Kidney capillary endothelial cell (primary cell): Measurements from ENCODE around the gene LMAN1.
A peak's percentile ranks its signal among the peaks of the same experiment; 100 is the strongest.

Experiments
- DNase-seq: peaks from one replicate; pipeline ENCODE4 v3.0.0-alpha.2; 2018; ENCODE audit warnings: low spot score

Gene LMAN1

GRCh38 chr18:59358712-59359575 lies at the start of gene LMAN1:
Gene LMAN1 (minus strand): TSS chr18:59359265. CDS start chr18:59359244, 21 bp downstream.
- DNase-seq, result peak; percentile 92

DNA sequence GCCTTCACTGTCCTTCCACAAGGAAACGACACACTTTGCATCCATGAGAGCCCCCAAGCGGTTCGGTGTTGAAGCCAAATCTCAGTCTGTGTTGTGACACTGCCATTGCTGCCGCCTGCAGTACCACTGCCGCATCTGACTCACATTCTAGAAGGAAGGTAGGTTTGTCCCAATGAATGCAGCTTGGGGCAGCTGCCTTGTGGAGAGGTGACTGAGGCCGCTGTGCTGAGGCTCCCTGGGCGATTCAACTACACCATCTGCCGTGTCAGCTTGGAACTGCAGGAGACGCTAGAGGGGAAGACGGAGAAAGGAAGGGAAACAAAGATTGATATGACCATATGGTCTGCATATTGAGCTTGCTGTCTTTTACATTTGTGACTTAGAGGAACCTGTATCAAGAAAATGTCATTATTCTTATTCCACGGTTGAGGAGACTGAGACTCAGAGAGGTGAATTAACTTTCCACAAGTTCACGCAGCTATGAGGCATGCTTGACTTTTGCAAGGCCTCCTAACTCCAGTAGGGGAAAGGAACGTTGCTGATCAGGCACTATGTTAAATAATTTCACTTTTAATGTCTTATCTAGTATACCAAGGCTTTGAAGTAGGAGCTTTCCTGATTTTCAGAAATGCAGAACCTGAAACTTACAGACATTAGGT lies 43.5 kb upstream of the LMAN1 start:
- DNase-seq, result peak; percentile 82

GRCh38 chr18:59400407-59400806 lies 41.3 kb upstream of the LMAN1 start:
- no peak for DNase-seq

DNA sequence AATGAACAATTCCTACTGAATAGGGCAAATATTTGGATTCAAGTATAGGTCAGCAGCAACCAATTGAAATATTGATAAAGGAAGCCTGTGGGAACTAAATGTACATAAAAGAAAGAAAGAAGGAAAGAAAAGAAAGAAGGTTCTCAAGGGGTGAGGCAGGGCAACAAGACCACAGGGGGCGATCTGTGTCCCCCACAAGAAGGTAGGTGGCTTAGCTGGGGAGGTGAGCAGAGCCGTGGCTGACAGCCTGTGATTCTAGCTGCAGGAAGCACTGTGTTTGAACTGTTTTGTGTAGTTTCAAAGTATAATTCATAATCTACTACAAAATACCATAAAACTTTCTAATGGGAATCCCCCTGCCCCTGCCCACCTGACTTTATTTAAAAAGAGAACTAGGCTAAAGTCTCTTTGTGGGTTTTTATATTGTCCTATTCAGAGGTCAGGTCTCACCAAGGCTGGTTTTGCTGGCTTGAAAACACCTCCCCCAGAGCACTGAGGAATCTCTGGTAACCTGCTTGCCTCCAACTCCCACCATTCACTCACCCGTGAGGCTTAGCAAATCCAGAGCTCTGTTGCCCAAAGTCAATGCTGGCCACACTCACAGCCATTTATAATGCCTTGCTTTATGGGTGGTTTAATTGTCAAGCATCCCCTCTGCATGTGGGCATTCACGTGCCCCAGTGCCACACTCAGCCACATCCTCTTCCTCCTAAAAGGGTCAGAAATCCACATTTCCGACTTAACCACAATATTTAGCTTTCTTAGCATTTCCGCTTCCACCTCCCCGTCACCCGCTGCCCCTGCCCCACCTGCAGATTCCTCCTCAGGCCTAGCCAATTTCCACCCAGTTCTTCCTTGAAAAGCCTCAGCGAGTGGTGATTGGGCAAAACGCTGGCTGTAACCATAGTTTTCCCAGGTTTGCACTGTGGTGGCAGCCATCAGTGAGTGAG lies 36.4 kb upstream of the LMAN1 start:
- DNase-seq, result no peak

GRCh38 chr18:59393381-59393780 lies 34.3 kb upstream of the LMAN1 start:
- DNase-seq, result no peak

- no peak for DNase-seq
Observed at GRCh38 chr18:59388817-59389216, 29.8 kb upstream of the LMAN1 start.

GRCh38 chr18:59387687-59388565 lies 28.9 kb upstream of the LMAN1 start:
- no peak for DNase-seq

GRCh38 chr18:59386909-59387686 lies 28.0 kb upstream of the LMAN1 start:
- DNase-seq, result no peak

- DNase-seq, result no peak
Observed at GRCh38 chr18:59385191-59385590, 26.1 kb upstream of the LMAN1 start.

DNA sequence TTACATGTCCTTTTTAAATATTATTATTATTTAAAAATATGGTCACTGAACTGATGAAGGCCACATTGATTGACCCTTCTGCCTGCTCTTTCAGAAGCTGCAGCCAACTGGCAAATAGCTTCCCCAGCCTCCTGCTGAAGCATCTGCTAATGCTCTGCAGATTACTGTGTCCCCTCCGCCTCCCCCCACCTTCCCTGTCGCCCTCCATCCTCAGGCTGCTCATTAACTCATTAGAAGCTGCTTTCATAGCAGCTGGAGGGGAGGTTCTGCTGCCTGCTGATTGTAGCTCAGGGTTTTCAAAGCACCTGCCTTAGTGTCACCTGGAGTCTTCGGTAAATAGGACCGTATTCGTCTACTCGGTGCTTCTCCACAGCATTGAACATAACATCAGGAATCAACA lies 24.8 kb upstream of the LMAN1 start:
- DNase-seq, result no peak

DNA sequence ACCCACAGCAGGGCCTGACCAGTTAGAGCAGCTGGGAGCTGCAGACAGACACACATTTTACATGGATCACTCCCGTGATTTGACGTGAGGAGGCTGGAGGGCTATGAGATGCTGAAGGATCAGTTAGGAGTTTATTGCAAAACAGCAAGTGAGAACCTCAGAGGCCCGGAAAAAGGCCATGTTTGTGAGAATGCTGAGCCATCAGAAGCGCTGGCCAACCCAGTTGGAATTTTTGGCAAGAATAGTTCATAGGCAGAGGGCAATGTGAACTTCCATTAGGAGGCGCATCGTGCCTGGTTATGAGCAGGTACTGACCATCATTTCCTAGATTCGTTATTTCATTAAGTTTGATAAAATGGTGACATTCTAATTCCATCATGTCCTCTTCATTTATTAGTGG lies 23.3 kb upstream of the LMAN1 start:
- DNase-seq, result no peak

DNA sequence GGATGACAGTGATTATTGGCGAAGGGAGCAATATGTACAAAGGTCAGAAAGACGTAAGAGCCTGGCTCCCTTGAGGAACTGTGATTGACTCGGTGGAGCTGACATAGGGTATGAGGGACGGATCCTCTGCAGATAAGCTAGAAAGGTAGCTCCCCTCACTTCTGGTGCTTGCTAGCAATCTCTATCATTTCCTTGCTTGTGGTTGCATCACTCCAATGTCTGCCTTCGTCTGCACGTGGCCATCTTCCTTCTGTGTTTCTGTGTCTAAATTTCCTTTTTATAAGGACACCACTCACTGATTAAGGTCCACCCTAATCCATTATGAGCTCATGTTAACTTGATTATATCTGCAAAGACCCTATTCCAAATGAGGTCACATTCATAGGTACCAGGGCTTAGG lies 22.9 kb upstream of the LMAN1 start:
- DNase-seq, result no peak

- no peak for DNase-seq
Observed at GRCh38 chr18:59380706-59381105, 21.6 kb upstream of the LMAN1 start.

- no peak for DNase-seq
Observed at GRCh38 chr18:59379772-59380522, 20.9 kb upstream of the LMAN1 start.

GRCh38 chr18:59377613-59378337 lies 18.7 kb upstream of the LMAN1 start:
- no peak for DNase-seq

- no peak for DNase-seq
Observed at GRCh38 chr18:59376351-59376935, 17.4 kb upstream of the LMAN1 start.

DNA sequence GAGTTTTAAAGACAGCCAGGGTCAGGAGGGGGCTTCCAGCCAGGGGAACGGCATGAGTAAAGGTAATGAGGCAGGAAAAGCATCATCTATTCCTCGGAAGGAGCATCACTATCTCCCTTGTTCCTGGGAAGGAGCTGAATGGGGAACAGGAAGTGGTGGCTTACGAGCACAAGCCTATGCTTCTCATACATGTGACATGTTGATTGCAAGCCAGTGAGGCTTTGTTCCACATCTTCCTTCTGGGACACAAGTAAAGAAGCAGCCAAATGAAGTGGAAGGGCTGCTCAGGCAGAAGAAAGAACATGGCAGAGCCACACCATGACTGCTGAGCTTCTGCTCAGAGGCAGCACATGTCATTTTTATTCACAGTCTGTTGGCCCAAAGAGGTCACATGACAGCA lies 15.1 kb upstream of the LMAN1 start:
- no peak for DNase-seq

DNA sequence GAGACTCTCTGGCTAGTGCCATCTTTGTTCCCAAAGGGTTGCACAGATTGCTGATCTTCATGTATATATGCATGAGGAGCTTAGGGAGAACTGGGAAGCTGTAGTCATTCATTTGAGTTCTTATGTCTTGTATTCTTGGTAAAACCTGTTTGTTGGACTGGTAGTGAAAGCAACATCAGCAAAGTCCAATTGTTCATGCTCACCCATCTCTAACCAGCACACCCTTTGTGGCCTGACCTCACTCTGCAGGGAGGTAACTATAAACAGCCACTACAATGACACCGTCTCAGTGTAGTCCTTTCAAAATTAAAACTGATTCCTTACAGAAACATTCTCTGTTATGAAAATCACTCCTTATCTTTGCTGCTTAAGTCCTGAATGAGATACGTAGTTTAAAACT lies 13.9 kb upstream of the LMAN1 start:
- DNase-seq, result no peak

DNA sequence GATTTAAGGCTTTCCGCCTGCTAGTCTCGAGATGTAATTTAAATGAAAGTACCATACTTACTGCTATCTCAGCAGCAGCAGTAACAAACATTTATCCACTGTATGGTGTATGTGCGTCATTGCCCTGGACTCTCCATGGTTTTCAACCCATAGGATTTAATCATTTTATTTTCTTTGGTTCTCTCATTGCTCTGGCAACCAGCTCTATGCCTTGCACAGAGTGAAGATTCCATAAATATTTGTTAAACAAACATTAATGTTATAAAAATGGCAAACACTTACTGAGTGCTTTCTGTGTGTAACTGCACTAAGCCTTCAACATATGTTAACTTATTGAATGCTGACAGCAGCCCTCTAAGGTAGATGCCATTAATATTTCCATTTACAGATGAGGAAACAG lies 1.3 kb upstream of the LMAN1 start:
- DNase-seq, result no peak
